HUES6 (cell line): ENCODE data around the gene MEIOC.
"Not testable (repeated sequence)": the region's sequence is repeated elsewhere in the genome, so short reads cannot be mapped to it uniquely, and the experiment has no call there.

Experiments used
- H3K27ac ChIP-seq: 2 replicates; pipeline ENCODE4 v1.7.0; 2013; ENCODE audit warnings: low read depth, mild to moderate bottlenecking, low read length, inconsistent platforms
- H3K27me3 ChIP-seq: 2 replicates; pipeline ENCODE4 v1.6.1; 2013; ENCODE audit warnings: low read length; ENCODE audit not compliant: control insufficient read depth, insufficient read depth
- H3K36me3 ChIP-seq: 2 replicates; pipeline ENCODE4 v1.6.1; 2013; ENCODE audit warnings: low read length; ENCODE audit not compliant: control insufficient read depth, insufficient read depth
- H3K4me1 ChIP-seq: 2 replicates; pipeline ENCODE4 v1.6.1; 2013; ENCODE audit warnings: low read length; ENCODE audit not compliant: control insufficient read depth, insufficient read depth
- H3K4me3 ChIP-seq: 2 replicates; pipeline ENCODE4 v1.5.1; 2013; ENCODE audit warnings: low read depth, low read length
- H3K9ac ChIP-seq: one replicate; pipeline ENCODE4 v1.6.1; 2013; ENCODE audit warnings: mild to moderate bottlenecking, low read length
- H3K9me3 ChIP-seq: 2 replicates; pipeline ENCODE4 v1.6.1; 2013; ENCODE audit warnings: low read depth, low read length; ENCODE audit not compliant: control insufficient read depth, insufficient read depth

The MEIOC gene

DNA sequence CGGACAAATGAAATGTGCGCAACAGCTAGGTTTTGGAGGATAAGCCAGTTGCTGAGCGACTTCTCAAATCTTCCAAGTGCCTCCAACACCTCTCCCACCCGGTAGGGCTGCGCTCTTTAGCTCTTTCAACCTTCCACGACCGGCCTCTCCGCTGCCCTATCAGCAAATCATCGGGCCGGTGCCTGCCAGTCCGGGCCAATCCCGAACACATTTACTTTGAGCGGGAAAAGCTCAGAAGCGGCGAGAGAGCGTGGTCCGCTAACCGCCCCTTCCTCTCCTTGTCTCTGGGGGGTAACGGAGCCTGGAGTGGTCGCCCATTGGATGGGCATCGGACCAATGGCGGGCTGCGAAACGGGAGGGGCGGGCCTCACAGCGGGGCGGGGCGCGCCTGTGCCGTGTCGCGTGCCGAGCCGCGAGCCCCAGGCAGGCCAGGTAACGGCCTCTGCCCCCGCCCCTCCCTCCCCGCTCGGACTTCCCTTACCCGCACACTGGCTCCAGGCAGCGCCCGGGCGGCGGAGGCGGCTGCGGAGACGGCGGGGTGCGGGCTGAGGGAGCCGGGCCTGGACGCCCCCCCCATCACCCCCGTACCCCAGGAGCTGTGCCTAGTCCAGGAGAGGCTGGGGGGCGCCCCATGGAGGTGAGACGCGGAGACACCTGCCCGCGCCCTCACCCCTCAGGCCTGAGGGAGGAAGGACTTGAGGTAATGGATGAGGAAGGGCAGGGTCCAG lies at the start of gene MEIOC:
Gene MEIOC, plus strand, starts transcription at position 486 of the 728 bp plus-strand sequence. Its CDS starts 146 bp downstream, at position 632.
- peaks cover 4% of the 10 kb centered on the region; the same call in 1 of the 2 replicates for H3K9me3 ChIP-seq
- H3K4me1 ChIP-seq: no peaks in the 10 kb centered on the region
- H3K27me3 ChIP-seq: peaks cover 44% of the 10 kb centered on the region
- no peak within 1 kb of the TSS for H3K9ac ChIP-seq
- H3K36me3 ChIP-seq: no peaks in the 10 kb centered on the region
- H3K4me3 ChIP-seq: peak within 1 kb of the TSS; percentile 54
- no peak within 1 kb of the TSS for H3K27ac ChIP-seq

DNA sequence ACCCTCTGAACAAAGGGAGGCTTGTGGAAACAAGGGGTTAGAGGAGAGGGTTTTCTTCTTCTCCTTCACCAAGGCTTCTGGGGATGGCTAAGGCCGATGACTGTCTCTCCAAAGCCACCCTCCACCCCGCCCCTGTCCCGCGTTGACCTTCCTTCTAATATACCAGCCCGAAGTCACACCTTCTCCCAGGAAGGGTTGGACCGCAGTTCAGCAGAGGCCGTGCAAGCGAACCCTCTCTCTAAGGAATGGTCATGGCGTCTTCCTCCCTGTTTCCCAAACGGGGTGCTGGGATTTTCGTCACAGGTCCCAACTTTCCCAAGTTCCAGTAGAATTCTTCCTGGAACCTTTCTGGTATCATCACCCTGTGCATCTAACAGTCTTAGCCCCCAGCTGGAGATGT lies 49.6 kb upstream of the MEIOC start:
- Histone ChIP-seq H3K36me3 (no peaks in the 10 kb centered on the region), H3K27ac (no peak overlapping the region), H3K27me3 (no peaks in the 10 kb centered on the region), H3K9ac (no peak overlapping the region), H3K4me3 (no peak overlapping the region), H3K4me1 (peaks cover 20% of the 10 kb centered on the region), H3K9me3 (no peaks in the 10 kb centered on the region)

DNA sequence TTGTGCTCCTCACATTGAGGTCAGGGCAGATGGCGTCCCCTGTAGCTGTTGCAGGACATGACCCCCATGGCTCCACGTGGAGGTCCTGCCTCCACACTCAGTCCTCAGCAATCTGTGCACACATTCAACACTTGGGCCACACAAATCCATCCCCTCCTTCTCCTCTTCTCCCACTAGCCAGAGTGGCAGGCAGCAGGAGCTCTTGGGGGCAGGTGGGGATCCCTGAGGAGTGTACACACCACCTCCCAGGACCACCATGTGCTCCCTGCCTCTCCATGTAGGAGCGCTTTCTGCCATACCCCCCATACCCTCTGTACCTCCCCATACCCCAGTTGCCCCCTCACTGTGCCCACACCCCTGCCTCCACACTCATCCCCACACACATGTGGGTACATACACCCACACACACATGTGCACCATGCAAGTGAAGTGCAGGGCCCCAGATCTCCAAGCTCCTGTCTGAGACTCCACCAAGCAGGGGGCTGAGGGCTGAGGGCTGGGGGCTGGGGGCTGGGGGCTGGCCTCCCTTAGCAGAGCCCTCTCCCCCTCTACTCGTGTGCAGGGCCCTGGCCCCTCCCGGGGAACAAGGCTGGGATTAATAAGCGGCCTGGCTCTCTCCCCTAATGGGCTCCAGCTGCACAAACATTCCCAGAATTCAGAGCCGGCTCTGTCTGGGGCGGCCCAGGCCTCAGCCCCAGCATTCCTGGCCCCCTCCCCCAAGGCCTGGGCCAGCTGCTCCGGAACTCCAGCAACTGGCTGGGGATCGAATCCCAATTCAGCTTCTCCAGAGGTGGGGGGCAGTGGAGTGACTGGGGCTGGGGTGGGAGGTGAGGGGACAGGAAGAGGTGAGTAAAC lies 48.2 kb upstream of the MEIOC start:
- H3K36me3 ChIP-seq: no peaks in the 10 kb centered on the region
- H3K4me3 ChIP-seq: no peak overlapping the region
- H3K9ac ChIP-seq: no peak overlapping the region
- H3K27me3 ChIP-seq: no peaks in the 10 kb centered on the region
- H3K9me3 ChIP-seq: no peaks in the 10 kb centered on the region
- peaks cover 20% of the 10 kb centered on the region for H3K4me1 ChIP-seq
- 0 out of 2 replicates have a peak overlapping the region, but pooled peaks have one; percentile 43 for H3K27ac ChIP-seq

- Histone ChIP-seq H3K4me3 (no peak overlapping the region), H3K4me1 (peaks cover 20% of the 10 kb centered on the region), H3K36me3 (no peaks in the 10 kb centered on the region), H3K27me3 (no peaks in the 10 kb centered on the region), H3K9me3 (no peaks in the 10 kb centered on the region), H3K27ac (no peak overlapping the region), H3K9ac (no peak overlapping the region)
Observed at GRCh38 chr17:44608727-44609435, 47.4 kb upstream of the MEIOC start.

- Histone ChIP-seq H3K36me3 (no peaks in the 10 kb centered on the region), H3K9me3 (no peaks in the 10 kb centered on the region), H3K27ac (no peak overlapping the region), H3K4me3 (no peak overlapping the region), H3K27me3 (no peaks in the 10 kb centered on the region), H3K9ac (no peak overlapping the region), H3K4me1 (peaks cover 17% of the 10 kb centered on the region)
Observed at GRCh38 chr17:44610331-44610730, 45.9 kb upstream of the MEIOC start.

DNA sequence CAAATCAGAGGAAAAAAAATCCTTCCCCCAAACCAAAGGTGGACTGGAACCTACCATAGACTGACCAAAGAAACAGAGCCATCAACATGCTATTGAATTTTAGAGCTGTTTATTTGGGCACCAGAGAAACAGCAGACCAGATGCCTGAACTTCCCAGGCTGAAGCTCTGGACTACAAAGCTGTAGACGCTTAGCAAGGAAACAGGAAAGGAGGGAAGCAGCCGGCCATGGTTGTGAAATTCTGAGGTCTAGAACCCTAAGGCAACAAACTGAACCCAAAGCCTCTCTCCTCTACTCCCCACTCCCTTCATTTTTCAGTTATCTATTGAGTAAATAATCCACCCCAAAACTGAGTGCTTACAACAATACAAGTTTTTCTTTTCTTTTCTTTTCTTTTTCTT lies 45.4 kb upstream of the MEIOC start:
- Histone ChIP-seq H3K27me3 (no peaks in the 10 kb centered on the region), H3K36me3 (no peaks in the 10 kb centered on the region), H3K4me1 (peaks cover 17% of the 10 kb centered on the region), H3K27ac (no peak overlapping the region), H3K4me3 (no peak overlapping the region), H3K9ac (no peak overlapping the region), H3K9me3 (no peaks in the 10 kb centered on the region)

DNA sequence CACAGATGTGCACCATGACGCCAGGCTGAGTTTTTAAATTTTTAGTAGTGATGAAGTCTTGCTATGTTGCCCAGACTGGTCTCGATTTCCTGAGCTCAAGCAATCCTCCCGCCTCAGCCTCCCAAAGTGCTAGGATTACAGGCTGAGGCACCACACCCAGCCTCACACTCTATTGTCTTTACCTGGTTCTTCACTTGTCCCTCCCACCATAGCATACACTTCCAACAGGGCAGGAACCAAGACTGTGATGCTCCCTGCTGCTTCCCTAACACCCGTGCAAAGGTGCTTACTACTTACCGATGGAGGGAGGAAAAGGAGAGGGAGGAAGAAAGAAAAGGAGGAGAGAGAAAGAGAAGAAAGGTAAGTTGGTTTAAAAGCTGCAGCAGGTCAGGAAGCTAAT lies 41.4 kb upstream of the MEIOC start:
- H3K27me3 ChIP-seq: no peaks in the 10 kb centered on the region
- H3K9me3 ChIP-seq: no peaks in the 10 kb centered on the region
- no peaks in the 10 kb centered on the region for H3K36me3 ChIP-seq
- no peak overlapping the region for H3K4me3 ChIP-seq
- H3K4me1 ChIP-seq: peaks cover 8% of the 10 kb centered on the region; the same call in 1 of the 2 replicates
- H3K9ac ChIP-seq: no peak overlapping the region
- H3K27ac ChIP-seq: no peak overlapping the region

GRCh38 chr17:44618652-44619051 lies 37.6 kb upstream of the MEIOC start:
- H3K9me3 ChIP-seq, H3K27me3 ChIP-seq, H3K9ac ChIP-seq, H3K4me3 ChIP-seq, H3K36me3 ChIP-seq, H3K27ac ChIP-seq, H3K4me1 ChIP-seq: not testable (repeated sequence)

DNA sequence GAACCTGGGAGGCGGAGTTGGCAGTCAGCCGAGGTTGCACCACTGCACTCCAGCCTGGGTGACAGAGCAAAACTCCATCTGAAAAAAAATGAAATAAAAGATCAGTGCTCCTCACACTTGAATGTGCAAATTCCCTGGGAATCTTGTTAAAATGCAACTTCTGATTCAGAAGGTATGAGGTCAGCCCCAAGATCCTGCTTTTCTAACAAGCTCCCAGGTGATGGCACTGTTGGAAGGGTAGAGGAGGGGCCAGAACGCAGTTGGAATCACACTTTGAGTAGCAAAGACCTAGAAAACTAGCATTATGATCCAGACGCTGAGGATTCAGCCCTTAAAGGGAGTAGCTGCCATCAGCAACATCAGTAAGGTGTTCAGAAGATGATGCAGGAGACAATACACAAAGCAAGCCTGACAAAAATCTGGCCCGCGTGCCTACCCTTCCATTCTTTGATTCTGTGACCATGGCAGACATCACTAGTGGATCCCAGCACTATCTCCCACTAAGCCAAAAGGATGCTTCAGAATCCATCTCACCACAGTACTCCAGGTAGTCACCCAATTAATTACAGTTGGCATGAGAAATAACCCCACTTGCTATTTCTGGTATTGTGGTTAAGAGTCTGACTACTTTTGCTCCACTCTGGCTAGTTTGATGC lies 33.1 kb upstream of the MEIOC start:
- no peak overlapping the region for H3K9ac ChIP-seq
- no peaks in the 10 kb centered on the region for H3K36me3 ChIP-seq
- H3K4me1 ChIP-seq: peaks cover 13% of the 10 kb centered on the region
- no peaks in the 10 kb centered on the region for H3K27me3 ChIP-seq
- no peak overlapping the region for H3K4me3 ChIP-seq
- no peak overlapping the region for H3K27ac ChIP-seq
- H3K9me3 ChIP-seq: peaks cover 5% of the 10 kb centered on the region; the same call in 1 of the 2 replicates

DNA sequence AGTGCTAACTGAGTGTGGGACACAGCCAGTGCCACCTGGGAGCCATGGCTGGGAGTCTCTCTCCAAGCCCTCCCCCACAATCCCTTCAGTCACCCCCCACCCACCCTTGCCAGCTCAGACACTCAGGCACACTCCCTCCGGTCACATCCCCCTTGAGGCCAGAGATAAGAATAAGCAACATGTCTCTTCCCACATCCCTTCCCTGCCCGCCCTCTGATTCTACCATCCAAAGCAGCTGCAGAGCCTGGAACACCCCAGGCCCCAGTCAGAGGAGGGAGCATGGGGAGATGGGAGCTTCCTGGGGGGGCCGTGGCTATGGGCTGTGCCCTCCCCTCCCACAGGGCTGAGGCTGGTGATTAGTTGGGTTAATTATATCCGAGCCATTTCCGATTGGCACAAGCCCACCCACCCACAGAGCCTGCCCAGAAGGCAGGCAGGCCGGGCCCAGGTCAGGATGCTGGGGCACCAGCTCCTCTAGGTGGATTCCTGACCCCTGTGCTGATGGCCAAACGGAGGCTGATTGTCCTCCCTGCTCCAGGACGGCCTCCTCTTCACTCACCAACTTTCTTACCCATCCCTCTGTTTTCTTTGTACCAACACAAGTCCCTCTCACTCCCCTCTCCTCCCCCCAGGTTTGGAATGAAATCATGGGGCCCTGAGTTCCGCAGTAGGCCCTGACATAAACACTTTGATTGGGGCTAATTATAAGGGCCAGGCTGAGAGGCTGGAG lies 28.6 kb upstream of the MEIOC start:
- Histone ChIP-seq H3K9me3 (peaks cover 5% of the 10 kb centered on the region; the same call in 1 of the 2 replicates), H3K27ac (no peak overlapping the region), H3K4me3 (no peak overlapping the region), H3K9ac (peak overlapping the region; percentile 45), H3K4me1 (peaks cover 21% of the 10 kb centered on the region), H3K36me3 (no peaks in the 10 kb centered on the region), H3K27me3 (no peaks in the 10 kb centered on the region)
